Right kidney (tissue), 1 donor: Measurements from ENCODE around the gene KRIT1.

Experiments
- DNase-seq: peaks from one replicate; pipeline ENCODE4 v3.0.0-alpha.2; 2016

The KRIT1 gene

DNA sequence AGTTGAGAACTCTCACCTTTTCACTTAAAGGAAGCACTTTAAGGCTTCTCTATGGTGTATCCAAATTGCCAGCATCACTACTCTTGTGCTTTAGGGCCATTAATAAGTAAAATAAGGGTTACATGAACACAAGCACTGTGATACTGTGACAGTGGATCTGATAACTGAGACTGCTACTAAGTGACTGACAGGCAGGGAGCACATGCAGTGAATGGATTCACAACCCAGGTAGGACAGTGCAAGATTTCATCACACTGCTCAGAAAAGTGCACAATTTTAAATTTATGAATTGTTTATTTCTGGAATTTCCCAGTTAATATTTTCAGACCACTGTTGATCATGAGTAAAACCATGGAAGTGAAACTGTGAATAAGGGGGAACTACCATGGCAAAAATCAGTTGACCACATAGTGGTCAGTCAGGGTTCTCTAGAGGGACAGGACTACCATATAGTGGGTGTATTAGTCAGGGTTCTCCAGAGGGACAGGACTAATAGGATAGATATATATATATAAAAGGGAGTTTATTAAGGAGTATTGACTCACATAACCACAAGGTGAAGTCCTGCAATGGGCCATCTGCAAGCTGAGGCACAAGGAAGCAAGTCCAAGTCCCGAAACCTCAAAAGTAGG, 90.5 kb downstream of the KRIT1 start:
- DNase-seq, result no peak

DNA sequence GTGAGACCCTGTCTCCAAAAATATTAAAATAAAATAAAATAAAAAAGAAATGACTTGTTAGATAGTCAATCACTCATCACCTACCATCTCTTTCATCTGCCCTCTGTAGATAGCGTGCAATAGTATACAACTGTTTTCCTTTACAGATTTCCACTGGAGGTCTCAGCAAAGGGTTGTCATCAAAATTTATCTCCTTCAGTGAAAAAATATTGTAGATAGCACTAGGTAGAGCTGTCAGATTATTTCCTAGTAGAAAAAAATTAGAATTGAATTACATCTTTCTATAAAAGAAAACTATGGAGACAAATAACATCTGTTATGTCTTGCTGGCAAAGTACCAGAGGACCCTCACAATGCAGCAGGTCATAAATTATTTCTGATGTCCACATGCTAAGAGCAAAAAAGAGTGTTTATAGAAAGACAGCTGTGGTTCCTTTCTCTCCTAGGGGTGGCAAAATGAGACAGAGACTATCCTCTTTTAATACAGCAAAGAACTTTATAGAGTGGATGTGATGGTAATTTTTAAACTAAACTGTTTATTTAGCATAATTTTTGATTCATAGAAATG, 95.2 kb downstream of the KRIT1 start:
- DNase-seq, result no peak

DNA sequence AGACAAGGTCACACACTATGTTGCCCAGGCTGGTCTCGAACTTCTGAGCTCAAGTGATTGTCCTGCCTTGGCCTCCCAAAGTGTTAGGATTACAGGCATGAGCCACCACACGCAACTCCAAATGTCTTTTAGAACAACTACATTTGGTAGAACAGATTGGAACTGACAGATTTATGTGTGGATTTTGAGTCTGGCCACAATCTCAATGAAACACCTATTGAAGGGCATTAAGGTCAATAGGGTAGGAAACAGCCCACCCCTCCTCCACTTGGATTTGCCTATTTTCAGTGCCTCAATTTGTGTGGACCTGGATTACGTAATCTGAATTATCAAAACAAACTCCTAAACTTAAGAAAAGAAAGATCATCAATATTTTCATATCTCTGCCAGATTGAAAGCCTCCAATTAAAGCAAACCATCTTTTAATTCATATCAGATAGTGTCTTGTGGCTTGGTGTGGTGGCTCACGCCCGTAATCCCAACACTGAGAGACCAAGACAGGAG, 95.9 kb downstream of the KRIT1 start:
- no peak for DNase-seq
